ENCODE measurements around the gene PTTG1. TPM values are rescaled to one million over a fixed set of nuclear protein-coding genes. Genes with fewer than 3 reads are reported as not detected.

PTTG1 gene
- total and polyA plus RNA-seq, 12 donors: 2.2 to 56.3 (median 6.0) TPM

DNA sequence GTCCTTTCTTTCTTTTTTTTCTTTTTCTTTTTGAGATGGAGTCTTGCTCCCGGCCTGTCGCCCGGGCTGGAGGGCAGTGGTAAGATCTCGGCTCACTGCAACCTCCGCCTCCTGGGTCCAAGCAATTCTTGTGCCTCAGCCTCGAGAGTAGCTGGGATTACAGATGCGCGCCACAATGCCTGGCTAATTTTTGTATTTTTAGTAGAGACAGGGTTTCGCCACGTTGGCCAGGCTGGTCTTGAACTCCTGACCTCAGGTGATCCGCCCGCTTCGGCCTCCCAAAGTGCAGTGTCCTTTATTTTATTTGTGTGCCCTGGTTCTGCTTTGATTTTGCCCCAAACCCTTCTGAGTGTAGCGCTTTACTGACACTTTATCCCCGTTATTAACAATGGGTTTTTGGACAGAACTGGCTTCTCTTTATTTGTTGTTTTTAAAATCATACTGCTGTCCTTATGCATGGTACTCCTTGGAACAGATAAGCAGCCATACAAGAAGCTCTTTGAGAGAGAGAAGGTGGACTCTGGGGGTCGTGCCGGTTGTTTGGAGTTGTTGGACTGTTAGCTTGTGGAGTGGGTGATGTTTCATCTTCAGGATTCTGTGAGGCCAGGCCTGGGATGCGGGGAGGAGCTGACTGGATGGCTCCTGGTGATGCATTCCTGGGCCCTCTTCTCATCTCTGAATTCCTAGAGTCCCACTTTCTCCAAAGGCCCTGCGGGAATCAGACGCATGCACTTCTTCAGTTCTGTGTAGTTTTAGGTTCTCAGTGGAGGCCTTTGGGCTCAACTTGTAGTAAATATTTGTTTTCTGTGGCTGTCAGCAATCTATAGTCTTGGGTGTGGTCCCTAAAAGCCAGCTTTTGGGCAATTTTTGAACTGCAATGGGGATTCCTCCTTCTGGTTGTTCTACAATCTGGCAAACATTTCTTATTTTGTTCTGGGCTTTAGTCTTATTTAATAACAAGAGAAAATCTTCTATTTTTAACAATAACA, 47.8 kb downstream of the PTTG1 start:
- 81 to 88% (median 84%) methylated on average over 20 of the region's 20 CpGs for WGBS, 4 donors
- no peak overlapping the region for H3K4me3 ChIP-seq
- intact Hi-C loops (cut with DNase I): no loop called here
- no peaks in the 10 kb centered on the region for H3K9me3 ChIP-seq (replicated peaks in 1 of 3)
- no peak overlapping the region for H3K27ac ChIP-seq
- TF ChIP-seq, protein P1, sequence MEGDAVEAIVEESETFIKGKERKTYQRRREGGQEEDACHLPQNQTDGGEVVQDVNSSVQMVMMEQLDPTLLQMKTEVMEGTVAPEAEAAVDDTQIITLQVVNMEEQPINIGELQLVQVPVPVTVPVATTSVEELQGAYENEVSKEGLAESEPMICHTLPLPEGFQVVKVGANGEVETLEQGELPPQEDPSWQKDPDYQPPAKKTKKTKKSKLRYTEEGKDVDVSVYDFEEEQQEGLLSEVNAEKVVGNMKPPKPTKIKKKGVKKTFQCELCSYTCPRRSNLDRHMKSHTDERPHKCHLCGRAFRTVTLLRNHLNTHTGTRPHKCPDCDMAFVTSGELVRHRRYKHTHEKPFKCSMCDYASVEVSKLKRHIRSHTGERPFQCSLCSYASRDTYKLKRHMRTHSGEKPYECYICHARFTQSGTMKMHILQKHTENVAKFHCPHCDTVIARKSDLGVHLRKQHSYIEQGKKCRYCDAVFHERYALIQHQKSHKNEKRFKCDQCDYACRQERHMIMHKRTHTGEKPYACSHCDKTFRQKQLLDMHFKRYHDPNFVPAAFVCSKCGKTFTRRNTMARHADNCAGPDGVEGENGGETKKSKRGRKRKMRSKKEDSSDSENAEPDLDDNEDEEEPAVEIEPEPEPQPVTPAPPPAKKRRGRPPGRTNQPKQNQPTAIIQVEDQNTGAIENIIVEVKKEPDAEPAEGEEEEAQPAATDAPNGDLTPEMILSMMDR (IDR thresholded peaks at IDR 0.05): no peak
- no peak for TF ChIP-seq POLR2A (IDR thresholded peaks at IDR 0.05)
- H3K27me3 ChIP-seq: no peaks in the 10 kb centered on the region
- peaks cover 0 to 5% of the 10 kb centered on the region in 2 donors for H3K4me1 ChIP-seq (replicated peaks in 1 of 2)
- H3K36me3 ChIP-seq (replicated peaks in 1 of 2): no peaks in the 10 kb centered on the region
- DNase-seq: no peak

DNA sequence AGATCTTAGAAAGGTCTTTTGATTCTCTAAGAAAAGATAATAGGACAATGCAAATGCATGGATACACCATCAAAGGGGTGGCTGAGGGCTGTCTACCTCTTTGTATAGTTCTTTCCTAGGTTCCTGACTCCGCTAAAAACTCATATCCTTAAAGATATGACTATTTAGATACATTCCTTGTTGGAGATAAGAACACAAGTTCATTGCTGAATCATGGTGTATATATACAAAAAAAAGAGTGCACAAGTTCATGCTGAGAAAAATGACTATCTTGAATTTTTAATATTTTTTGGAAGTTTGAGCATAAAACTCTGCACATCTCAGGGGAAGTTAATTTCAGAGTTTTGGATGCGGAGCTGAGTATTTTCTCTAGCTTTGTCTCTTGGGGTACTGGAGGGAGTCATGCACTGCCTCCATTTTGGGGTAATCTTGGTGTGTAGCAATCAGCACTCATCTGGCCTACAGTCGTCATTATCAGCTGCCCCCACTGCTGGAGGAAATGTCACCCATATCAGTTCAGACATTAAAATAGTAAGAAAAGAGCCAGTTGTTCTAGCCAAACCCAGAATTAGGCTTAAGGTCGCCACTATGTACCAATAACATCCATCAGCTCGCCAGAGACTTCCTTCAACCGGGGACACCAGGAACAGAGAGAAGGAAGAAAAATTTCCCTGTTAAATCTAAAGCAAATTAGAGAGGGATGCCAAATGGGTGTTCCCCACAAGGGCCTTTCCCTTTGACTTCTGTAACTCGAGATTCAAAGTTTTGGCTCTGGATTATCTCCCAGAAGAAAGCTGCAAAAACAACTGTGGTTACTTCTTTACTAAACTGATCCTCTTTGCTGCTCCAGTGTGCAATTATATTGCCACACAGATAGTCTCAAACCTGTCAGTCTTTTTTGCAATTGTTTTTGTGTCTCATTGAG, 49.0 kb downstream of the PTTG1 start:
- H3K36me3 ChIP-seq (replicated peaks in 1 of 2): no peaks in the 10 kb centered on the region
- peaks cover 0 to 5% of the 10 kb centered on the region in 2 donors for H3K4me1 ChIP-seq (replicated peaks in 1 of 2)
- no peaks in the 10 kb centered on the region for H3K27me3 ChIP-seq
- intact Hi-C loops (cut with DNase I): no loop called here
- H3K4me3 ChIP-seq: no peak overlapping the region
- 26 to 34% (median 27%) methylated on average over 7 of the region's 7 CpGs for WGBS, 4 donors
- TF ChIP-seq POLR2A (IDR thresholded peaks at IDR 0.05): no peak
- TF ChIP-seq, protein P1 (IDR thresholded peaks at IDR 0.05): no peak
- peak in 4 of 7 donors; percentile 4 to 51 (median 16) for DNase-seq
- no peaks in the 10 kb centered on the region for H3K9me3 ChIP-seq (replicated peaks in 1 of 3)
- peak overlapping the region in 1 of 5 donors; percentile 7 for H3K27ac ChIP-seq

DNA sequence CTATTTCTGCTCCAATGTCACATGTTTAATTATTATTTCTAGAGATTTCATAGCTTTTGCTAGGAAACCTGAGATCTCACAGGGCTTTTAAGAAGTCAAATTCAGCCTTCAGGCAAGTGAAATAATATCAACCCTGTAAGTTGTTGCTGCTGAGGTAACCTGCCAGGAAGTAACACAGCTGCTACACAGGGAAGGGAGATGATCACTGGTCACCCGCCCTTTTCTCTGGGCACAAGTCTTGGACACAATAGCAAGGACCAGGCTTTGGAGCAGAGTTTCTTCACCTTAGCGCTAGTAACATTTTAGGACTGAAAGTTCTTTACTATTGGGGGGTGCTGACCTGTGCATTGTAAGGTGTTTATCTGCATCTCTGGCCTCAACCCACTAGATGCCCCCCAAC, 50.1 kb downstream of the PTTG1 start:
- 77 to 86% (median 85%) methylated on average over 2 of the region's 2 CpGs for WGBS, 4 donors
- Histone ChIP-seq H3K36me3 (replicated peaks in 1 of 2) (no peaks in the 10 kb centered on the region), H3K27ac (no peak overlapping the region), H3K27me3 (no peaks in the 10 kb centered on the region), H3K9me3 (replicated peaks in 1 of 3) (no peaks in the 10 kb centered on the region), H3K4me1 (replicated peaks in 1 of 2) (peaks cover 0 to 5% of the 10 kb centered on the region in 2 donors), H3K4me3 (no peak overlapping the region)
- intact Hi-C loops (cut with DNase I): no loop called here
- TF ChIP-seq POLR2A (IDR thresholded peaks at IDR 0.05): no peak
- TF ChIP-seq, protein P1 (IDR thresholded peaks at IDR 0.05): no peak
- no peak for DNase-seq

DNA sequence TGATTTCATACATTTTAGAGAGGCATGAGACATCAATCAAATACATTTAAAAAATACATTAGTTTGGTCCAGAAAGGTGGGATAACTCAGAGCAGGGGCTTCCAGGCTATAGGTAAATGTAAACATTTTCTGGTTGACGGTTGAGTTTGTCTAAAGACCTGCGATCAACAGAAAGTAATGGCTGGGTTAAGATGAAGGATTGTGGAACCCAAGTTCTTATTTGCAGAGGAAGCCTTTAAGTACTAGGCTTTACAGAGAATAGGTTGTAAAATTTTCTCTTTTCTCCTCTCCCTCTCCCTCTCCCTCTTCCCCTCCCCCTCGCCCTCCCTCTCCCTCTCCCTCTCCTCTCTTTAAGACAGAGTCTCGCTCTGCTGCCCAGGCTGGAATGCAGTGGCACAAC, 50.8 kb downstream of the PTTG1 start:
- no peaks in the 10 kb centered on the region for H3K27me3 ChIP-seq
- H3K27ac ChIP-seq: no peak overlapping the region
- no peaks in the 10 kb centered on the region for H3K9me3 ChIP-seq (replicated peaks in 1 of 3)
- H3K36me3 ChIP-seq (replicated peaks in 1 of 2): no peaks in the 10 kb centered on the region
- intact Hi-C loops (cut with DNase I): no loop called here
- no peak for DNase-seq
- no peak overlapping the region for H3K4me3 ChIP-seq
- peaks cover 0 to 5% of the 10 kb centered on the region in 2 donors for H3K4me1 ChIP-seq (replicated peaks in 1 of 2)
- TF ChIP-seq, protein P1 (IDR thresholded peaks at IDR 0.05): no peak
- no peak for TF ChIP-seq POLR2A (IDR thresholded peaks at IDR 0.05)
- 85 to 92% (median 87%) methylated on average over 4 of the region's 4 CpGs for WGBS, 4 donors
